Loucy (cell line): ENCODE measurements around the gene SCFD1.

ENCODE experiments used
- EZH2phosphoT487 ChIP-seq: fragments of 200-600 bp; IDR thresholded peaks from 2 replicates; pipeline ENCODE4 v1.6.1; 2018; ENCODE audit warnings: antibody characterized with exemption, mild to moderate bottlenecking, moderate library complexity, borderline replicate concordance
- TF ChIP-seq, protein P1 (sequence below): fragments of 200-600 bp; sonication (generic); conservative IDR thresholded peaks from 2 replicates; pipeline ENCODE4 v1.5.1; 2014; ENCODE audit warnings: mild to moderate bottlenecking, antibody characterized with exemption, low read length

DNA sequence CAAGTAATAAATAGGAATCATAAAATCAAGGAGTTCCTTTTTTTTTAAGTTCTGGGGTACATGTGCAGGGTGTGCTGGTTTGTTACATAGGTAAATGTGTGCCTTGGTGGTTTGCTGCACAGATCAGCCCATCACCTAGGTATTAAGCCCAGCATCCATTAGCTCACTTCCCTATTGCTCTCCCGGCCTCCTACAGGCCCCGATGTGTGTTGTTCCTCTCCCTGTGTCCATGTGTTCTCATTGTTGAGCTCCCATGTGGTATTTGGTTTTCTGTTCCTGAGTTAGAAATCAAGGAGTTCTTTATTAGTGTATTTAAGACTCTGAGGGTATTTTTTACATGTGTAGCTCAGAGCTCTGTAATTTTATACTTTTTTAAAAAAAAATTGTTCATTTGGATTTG lies 86.0 kb downstream of the SCFD1 start:
- TF ChIP-seq, protein P1, sequence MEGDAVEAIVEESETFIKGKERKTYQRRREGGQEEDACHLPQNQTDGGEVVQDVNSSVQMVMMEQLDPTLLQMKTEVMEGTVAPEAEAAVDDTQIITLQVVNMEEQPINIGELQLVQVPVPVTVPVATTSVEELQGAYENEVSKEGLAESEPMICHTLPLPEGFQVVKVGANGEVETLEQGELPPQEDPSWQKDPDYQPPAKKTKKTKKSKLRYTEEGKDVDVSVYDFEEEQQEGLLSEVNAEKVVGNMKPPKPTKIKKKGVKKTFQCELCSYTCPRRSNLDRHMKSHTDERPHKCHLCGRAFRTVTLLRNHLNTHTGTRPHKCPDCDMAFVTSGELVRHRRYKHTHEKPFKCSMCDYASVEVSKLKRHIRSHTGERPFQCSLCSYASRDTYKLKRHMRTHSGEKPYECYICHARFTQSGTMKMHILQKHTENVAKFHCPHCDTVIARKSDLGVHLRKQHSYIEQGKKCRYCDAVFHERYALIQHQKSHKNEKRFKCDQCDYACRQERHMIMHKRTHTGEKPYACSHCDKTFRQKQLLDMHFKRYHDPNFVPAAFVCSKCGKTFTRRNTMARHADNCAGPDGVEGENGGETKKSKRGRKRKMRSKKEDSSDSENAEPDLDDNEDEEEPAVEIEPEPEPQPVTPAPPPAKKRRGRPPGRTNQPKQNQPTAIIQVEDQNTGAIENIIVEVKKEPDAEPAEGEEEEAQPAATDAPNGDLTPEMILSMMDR = no peak
- TF ChIP-seq EZH2phosphoT487 = no peak
